CD14-positive monocyte (primary cell): Measurements from ENCODE around the gene EIF4B. TPM values are rescaled to one million over a fixed set of nuclear protein-coding genes. Genes with fewer than 3 reads are reported as not detected.

Experiments used
- DNase-seq, 3 donors: peaks; one replicate each; pipeline ENCODE4 v3.0.0-alpha.2; 2011 to 2022
- H2AFZ ChIP-seq: 2 replicates; pipeline ENCODE4 v1.6.0; 2012; ENCODE audit warnings: mild to moderate bottlenecking, low read depth, low read length, inconsistent platforms; ENCODE audit not compliant: insufficient read depth, poor library complexity, severe bottlenecking
- H3K27ac ChIP-seq, 2 donors: 1 replicate in 1 of 2; 2 replicates in 1 of 2; pipeline ENCODE4 v1.5.1; 2012 to 2013; ENCODE audit warnings: low read length in 2 of 2, control low read depth in 1 of 2, inconsistent platforms in 1 of 2, low read depth in 1 of 2, mild to moderate bottlenecking in 1 of 2
- H3K27me3 ChIP-seq, 2 donors: one replicate each; pipeline versions ENCODE4 v1.6.0 to v1.6.1; 2011 to 2013; ENCODE audit warnings: low read length in 2 of 2; ENCODE audit not compliant: control insufficient read depth in 2 of 2, insufficient read depth in 2 of 2
- H3K36me3 ChIP-seq, 2 donors: replicated peaks in 1 of 2; 1 replicate in 1 of 2; 2 replicates in 1 of 2; pipeline versions ENCODE4 v1.5.1 to v1.6.1; 2012 to 2013; ENCODE audit warnings: low read length in 2 of 2, control low read depth in 1 of 2, inconsistent platforms in 1 of 2, mild to moderate bottlenecking in 1 of 2; ENCODE audit not compliant: insufficient read depth in 2 of 2, control insufficient read depth in 1 of 2
- H3K4me1 ChIP-seq, 2 donors: 1 replicate in 1 of 2; 2 replicates in 1 of 2; pipeline versions ENCODE4 v1.5.1 to v1.6.1; 2012 to 2013; ENCODE audit warnings: low read length in 2 of 2, control low read depth in 1 of 2, inconsistent platforms in 1 of 2, mild to moderate bottlenecking in 1 of 2, moderate library complexity in 1 of 2; ENCODE audit not compliant: insufficient read depth in 2 of 2, control insufficient read depth in 1 of 2
- H3K4me2 ChIP-seq: replicated peaks from 2 replicates; pipeline ENCODE3; 2012; ENCODE audit warnings: low read length, moderate library complexity, mild to moderate bottlenecking; ENCODE audit not compliant: poor library complexity, severe bottlenecking; ENCODE audit errors: extremely low read depth
- H3K4me3 ChIP-seq, 3 experiments: fragments of 200-600 bp in 1 of 3; sonication (generic) in 1 of 3; replicated peaks in 1 of 3; 1 replicate in 2 of 3; 2 replicates in 1 of 3; pipeline ENCODE4 v1.5.1; 2011 to 2013; ENCODE audit warnings: low read length in 3 of 3, mild to moderate bottlenecking in 3 of 3, control low read depth in 2 of 3, low read depth in 2 of 3, inconsistent platforms in 1 of 3, moderate library complexity in 1 of 3
- H3K79me2 ChIP-seq: 2 replicates; pipeline ENCODE4 v1.6.0; 2012; ENCODE audit warnings: mild to moderate bottlenecking, control low read depth, inconsistent platforms, low read length, moderate library complexity; ENCODE audit not compliant: insufficient read depth
- H3K9ac ChIP-seq: 2 replicates; pipeline ENCODE4 v1.6.0; 2017; ENCODE audit warnings: low read length, mild to moderate bottlenecking; ENCODE audit not compliant: insufficient read depth, poor library complexity, severe bottlenecking
- H3K9me3 ChIP-seq, 2 donors: replicated peaks in 1 of 2; 1 replicate in 1 of 2; 2 replicates in 1 of 2; pipeline versions ENCODE4 v1.5.1 to v1.6.1; 2012 to 2013; ENCODE audit warnings: low read length in 2 of 2, control low read depth in 1 of 2; ENCODE audit not compliant: control insufficient read depth in 1 of 2, insufficient read depth in 1 of 2
- H4K20me1 ChIP-seq: 2 replicates; pipeline ENCODE4 v1.6.0; 2012; ENCODE audit warnings: mild to moderate bottlenecking, low read length, control low read depth, moderate library complexity; ENCODE audit not compliant: insufficient read depth
- H3K27ac Mint-ChIP-seq, 7 donors: one replicate each; pipeline ENCODE4 v1.8.0; 2020; ENCODE audit warnings: mild to moderate bottlenecking in 7 of 7, mixed read lengths in 7 of 7, moderate library complexity in 6 of 7, inconsistent platforms in 2 of 7
- H3K27me3 Mint-ChIP-seq, 3 donors: one replicate each; pipeline ENCODE4 v1.8.0; 2021 to 2022; ENCODE audit warnings: low read depth in 3 of 3, mild to moderate bottlenecking in 3 of 3, mixed read lengths in 3 of 3, moderate library complexity in 3 of 3, inconsistent platforms in 1 of 3
- H3K36me3 Mint-ChIP-seq, 2 donors: one replicate each; pipeline ENCODE4 v1.8.0; 2020; ENCODE audit warnings: mixed read lengths in 2 of 2, inconsistent platforms in 1 of 2, mild to moderate bottlenecking in 1 of 2
- H3K4me1 Mint-ChIP-seq: one replicate; pipeline ENCODE4 v1.8.0; 2020; ENCODE audit warnings: mild to moderate bottlenecking, mixed read lengths
- H3K4me3 Mint-ChIP-seq, 2 donors: one replicate each; pipeline ENCODE4 v1.8.0; 2020; ENCODE audit warnings: mild to moderate bottlenecking in 2 of 2, mixed read lengths in 2 of 2, moderate library complexity in 1 of 2
- H3K9me3 Mint-ChIP-seq, 7 donors: one replicate each; pipeline ENCODE4 v1.8.0; 2020 to 2022; ENCODE audit warnings: mixed read lengths in 7 of 7, mild to moderate bottlenecking in 6 of 7, moderate library complexity in 6 of 7, inconsistent platforms in 2 of 7
- CTCF ChIP-seq: fragments of 200-600 bp; IDR thresholded peaks from one replicate; pipeline ENCODE4 v1.8.0; 2022; ENCODE audit warnings: antibody characterized with exemption, mild to moderate bottlenecking
- WGBS: methylation state at CpG from one replicate; pipeline ENCODE4 v1.1.5; 2013; ENCODE audit warnings: missing lambda C conversion rate; ENCODE audit not compliant: insufficient coverage; 5-methylcytosine and 5-hydroxymethylcytosine counted together
- intact Hi-C, 2 donors: fragments of 100-400 bp; cut with micrococcal nuclease; formaldehyde crosslinking; loops; one replicate each; pipeline versions ENCODE4 v1.15.0 to v1.15.1; 2023
- polyA plus RNA-seq, 3 donors: library from polyadenylated mRNA; depleted of rRNA in 1 of 3; unstranded in 2 of 3; stranded (reverse) in 1 of 3; fragments of 300-500 nt in 2 of 3; fragments of >200 nt in 1 of 3; fragmentation: Illumina TruSeq in 2 of 3; gene quantifications; 1 replicate in 2 of 3; 2 replicates in 1 of 3; pipeline ENCODE4 v1.2.3, GENCODE V29; 2012 to 2021

Gene EIF4B
- polyA plus RNA-seq, 3 donors, result 41.2 to 185 (median 58.6) TPM

DNA sequence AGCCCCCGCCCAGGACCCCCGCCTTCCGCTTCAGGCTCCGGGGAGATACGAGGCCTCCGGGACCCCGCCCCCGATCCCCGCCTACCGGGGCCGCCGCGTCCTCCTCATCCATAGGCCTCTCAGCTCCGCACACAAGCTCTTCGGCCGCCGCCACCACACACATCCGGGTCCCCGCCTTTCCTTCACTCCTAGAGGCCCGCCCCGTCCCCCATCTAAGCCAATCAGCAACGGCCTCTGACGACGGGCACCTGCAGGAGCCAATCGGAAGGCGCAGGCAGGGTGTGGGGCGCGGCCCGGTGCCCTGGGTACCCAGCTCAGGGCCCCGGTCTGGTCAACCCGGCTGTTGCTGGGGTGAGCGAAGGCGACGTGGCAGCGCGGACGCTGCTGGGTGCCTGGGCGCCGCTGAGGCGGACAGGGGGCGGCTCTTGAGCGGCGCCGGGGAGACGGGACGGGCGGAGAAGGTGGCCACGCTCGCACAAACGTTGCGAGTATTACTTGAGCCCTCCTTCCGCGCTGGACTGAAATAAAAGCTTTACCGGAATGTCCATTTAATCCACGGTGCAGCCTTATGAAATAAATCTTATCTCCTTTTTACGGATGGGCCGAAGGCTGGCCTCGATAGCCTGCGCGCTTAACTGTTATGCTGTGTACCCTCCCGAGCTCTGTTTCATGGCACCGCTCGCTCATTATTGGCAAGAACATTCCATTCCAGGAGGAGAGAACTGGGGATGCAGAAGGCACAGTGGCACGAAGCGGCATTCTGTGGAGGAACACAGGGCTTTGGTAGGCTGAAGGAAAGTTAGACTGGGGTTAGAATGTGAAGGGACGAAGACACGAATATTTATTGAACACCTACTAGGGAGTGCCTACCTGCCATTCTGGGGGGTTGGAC is 73.2 kb downstream of the EIF4B start, which contains the start of gene SPRYD3:
TSS of gene SPRYD3 (minus strand) at position 165 of the 892 bp plus-strand sequence. CDS start at position 108, 57 bp downstream.
- peak within 1 kb of the TSS; percentile 54 to 87 (median 68) for H3K4me3 ChIP-seq
- H3K9me3 ChIP-seq, result no peaks in the 10 kb centered on the region
- TF ChIP-seq CTCF, result no peak
- H3K79me2 ChIP-seq, result peaks cover 28% of the 10 kb centered on the region
- peaks cover 31 to 32% of the 10 kb centered on the region in 2 donors for H3K36me3 Mint-ChIP-seq
- H3K27me3 ChIP-seq, result no peaks in the 10 kb centered on the region
- peaks cover 27% of the 10 kb centered on the region for H3K4me1 Mint-ChIP-seq
- 1% methylated on average over 64 of the region's 67 CpGs for WGBS
- H3K4me2 ChIP-seq, result peak within 1 kb of the TSS; percentile 97
- intact Hi-C loops, result loop anchor here in 1 of 2 donors (2.0 kb wide), 1 partner anchor 19 kb away; no protein-coding TSS in a partner anchor
- peak; percentile 95 to 97 (median 95) for DNase-seq
- H3K4me1 ChIP-seq, result peaks cover 18 to 30% of the 10 kb centered on the region in 2 donors
- H3K9ac ChIP-seq, result peak within 1 kb of the TSS; percentile 72
- H3K27me3 Mint-ChIP-seq, result peaks cover 0 to 4% (median 4%) of the 10 kb centered on the region in 3 donors
- H3K4me3 Mint-ChIP-seq, result peak within 1 kb of the TSS; percentile 80 to 90
- peak within 1 kb of the TSS; percentile 66 to 91 (median 85) for H3K27ac Mint-ChIP-seq
- H3K36me3 ChIP-seq, result peaks cover 28 to 32% of the 10 kb centered on the region in 2 donors
- peak within 1 kb of the TSS; percentile 99 for H2AFZ ChIP-seq
- H3K27ac ChIP-seq, result peak within 1 kb of the TSS; percentile 71 to 83
- H4K20me1 ChIP-seq, result no peaks in the 10 kb centered on the region
- H3K9me3 Mint-ChIP-seq, result peaks cover 0 to 4% (median 0%) of the 10 kb centered on the region in 7 donors

DNA sequence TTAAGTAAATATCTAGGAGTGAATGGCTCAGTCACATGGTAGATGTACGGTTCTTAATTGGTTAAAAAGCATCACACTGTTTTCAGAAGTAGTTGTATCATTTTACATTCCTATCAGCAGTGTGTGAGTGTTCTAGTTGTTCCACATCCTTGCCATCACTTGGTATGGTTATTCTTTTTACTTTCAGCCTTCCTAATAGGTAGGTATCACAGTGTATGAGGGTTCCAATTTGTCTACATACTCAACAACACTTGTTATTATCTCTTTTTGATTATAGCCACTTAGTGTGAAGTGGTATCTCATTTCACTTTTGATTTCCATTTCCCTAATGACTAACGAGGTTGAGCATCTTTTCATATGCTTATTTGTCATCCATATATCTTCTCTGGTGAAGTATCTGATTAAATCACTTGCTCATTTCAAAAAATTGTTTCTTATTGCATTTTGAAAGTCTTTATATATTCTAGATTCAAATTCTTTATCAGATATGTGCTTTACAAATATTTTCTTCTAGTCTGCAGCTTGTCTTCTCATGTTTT is 76.5 kb downstream of the EIF4B start:
- TF ChIP-seq CTCF, result no peak
- no peak overlapping the region for H3K4me2 ChIP-seq
- no peaks in the 10 kb centered on the region for H3K36me3 ChIP-seq
- no peak overlapping the region for H2AFZ ChIP-seq
- WGBS, result no CpG with 5 or more reads among the region's 2 CpGs
- H3K4me3 ChIP-seq, result no peak overlapping the region
- Mint-ChIP-seq H3K27ac (no peak overlapping the region), H3K4me3 (no peak overlapping the region), H3K9me3 (peaks cover 0 to 7% (median 0%) of the 10 kb centered on the region in 7 donors), H3K4me1 (peaks cover 20% of the 10 kb centered on the region), H3K36me3 (no peaks in the 10 kb centered on the region), H3K27me3 (peaks cover 2 to 4% (median 4%) of the 10 kb centered on the region in 3 donors)
- no peaks in the 10 kb centered on the region for H4K20me1 ChIP-seq
- H3K27me3 ChIP-seq, result no peaks in the 10 kb centered on the region
- DNase-seq, result no peak
- no peak overlapping the region for H3K9ac ChIP-seq
- intact Hi-C loops, result no loop called here
- peaks cover 18 to 23% of the 10 kb centered on the region in 2 donors for H3K4me1 ChIP-seq
- H3K79me2 ChIP-seq, result peaks cover 14% of the 10 kb centered on the region
- H3K9me3 ChIP-seq, result no peaks in the 10 kb centered on the region
- no peak overlapping the region for H3K27ac ChIP-seq
